K562 (cell line): Measurements from ENCODE around the gene POLR2A. TPM values are rescaled to one million over a fixed set of nuclear protein-coding genes. Genes with fewer than 3 reads are reported as not detected.

ENCODE experiments used
- ATF3 ChIP-seq, 2 experiments: fragments of 450-650 bp in 1 of 2; sonication (generic) in 1 of 2; formaldehyde crosslinking in 1 of 2; IDR thresholded peaks in 1 of 2; conservative IDR thresholded peaks in 1 of 2; 2 replicates each; pipeline versions ENCODE4 v1.6.1 to v1.8.1; 2016 to 2023; ENCODE audit warnings: mild to moderate bottlenecking in 2 of 2, moderate library complexity in 2 of 2, inconsistent platforms in 1 of 2, missing genetic modification reagents in 1 of 2
- C11orf30 ChIP-seq: fragments of 450-650 bp; IDR thresholded peaks from 2 replicates; pipeline ENCODE4 v1.6.1; 2016; ENCODE audit warnings: low read depth, mild to moderate bottlenecking
- CEBPZ ChIP-seq: fragments of 150-350 bp; IDR thresholded peaks from 2 replicates; pipeline ENCODE4 v1.6.1; 2014; ENCODE audit warnings: low read depth, mild to moderate bottlenecking, low read length, borderline replicate concordance
- ELK1 ChIP-seq: sonication (generic); formaldehyde crosslinking; IDR thresholded peaks from 2 replicates; pipeline ENCODE4 v1.8.1; 2022; ENCODE audit warnings: missing genetic modification reagents
- GMEB1 ChIP-seq: fragments of 250-450 bp; sonication (Bioruptor Pico); IDR thresholded peaks from 2 replicates; pipeline ENCODE4 v1.4.0; 2020; ENCODE audit warnings: mild to moderate bottlenecking
- MEIS2 ChIP-seq: fragments of 450-650 bp; IDR thresholded peaks from 2 replicates; pipeline ENCODE4 v1.6.1; 2014; ENCODE audit warnings: mild to moderate bottlenecking; ENCODE audit not compliant: partially characterized antibody
- NFE2 ChIP-seq: IDR thresholded peaks from 2 replicates; pipeline ENCODE4 v1.6.1; 2014; ENCODE audit warnings: antibody characterized with exemption, low read depth
- NFIC ChIP-seq: fragments of 450-650 bp; IDR thresholded peaks from 2 replicates; pipeline ENCODE4 v1.6.1; 2017; ENCODE audit warnings: mild to moderate bottlenecking, inconsistent platforms
- PCBP2 ChIP-seq: fragments of 200-400 bp; formaldehyde crosslinking; IDR thresholded peaks from 2 replicates; pipeline ENCODE4 v1.6.1; 2018; ENCODE audit warnings: low read length, low read depth, mild to moderate bottlenecking, moderate library complexity; ENCODE audit not compliant: poor library complexity, severe bottlenecking
- POLR2G ChIP-seq: fragments of 200-400 bp; formaldehyde crosslinking; IDR thresholded peaks from 2 replicates; pipeline ENCODE4 v1.6.1; 2017; ENCODE audit warnings: low read depth, mild to moderate bottlenecking, antibody characterized with exemption, low read length, moderate library complexity
- VEZF1 ChIP-seq: fragments of 200-800 bp; sonication (Bioruptor generic); IDR thresholded peaks from 2 replicates; pipeline ENCODE4 v1.6.1; 2017; ENCODE audit warnings: missing genetic modification characterization, missing compliant biosample characterization
- ZBTB1 ChIP-seq: sonication (generic); formaldehyde crosslinking; IDR thresholded peaks from 2 replicates; pipeline ENCODE4 v1.8.1; 2023; ENCODE audit warnings: missing genetic modification reagents, low read depth, mild to moderate bottlenecking, borderline replicate concordance
- ZBTB9 ChIP-seq: fragments of 450-650 bp; formaldehyde crosslinking; IDR thresholded peaks from 2 replicates; pipeline ENCODE4 v1.4.0; 2020; ENCODE audit warnings: mild to moderate bottlenecking, moderate library complexity
- ZNF3 ChIP-seq: fragments of 250-450 bp; sonication (Bioruptor Pico); IDR thresholded peaks from 2 replicates; pipeline ENCODE4 v1.5.0; 2021; ENCODE audit warnings: mild to moderate bottlenecking, moderate library complexity
- ZNF384 ChIP-seq: IDR thresholded peaks from 2 replicates; pipeline ENCODE4 v1.6.1; 2012; ENCODE audit warnings: low read depth, low read length, improper control_type of control experiment
- ZNF561 ChIP-seq: fragments of 450-650 bp; formaldehyde crosslinking; conservative IDR thresholded peaks from 2 replicates; pipeline ENCODE4 v1.4.0; 2020; ENCODE audit warnings: mild to moderate bottlenecking, moderate library complexity
- ZNF75A ChIP-seq: fragments of 450-650 bp; formaldehyde crosslinking; IDR thresholded peaks from 2 replicates; pipeline ENCODE4 v1.4.0; 2020; ENCODE audit warnings: mild to moderate bottlenecking
- polyA plus RNA-seq, 8 experiments: library from polyadenylated mRNA; depleted of rRNA in 4 of 8; stranded (reverse) in 5 of 8; unstranded in 3 of 8; fragments of >200 nt; fragmentation: Nextera tagmentation in 2 of 8; fragmentation: Illumina TruSeq in 1 of 8; extraction: Ambion mirVana in 2 of 8; extraction: Trizol in 1 of 8; gene quantifications; 2 replicates each; pipeline versions ENCODE4 v1.2.1 to v1.2.3, GENCODE V29; 2011 to 2014; ENCODE audit warnings: inconsistent platforms in 1 of 8, missing spikeins in 1 of 8
- total RNA-seq, 7 experiments: library from RNA; depleted of rRNA in 6 of 7; stranded (reverse); fragments of >200 nt in 6 of 7; fragmentation: Illumina TruSeq in 2 of 7; extraction: Trizol in 2 of 7; gene quantifications; 2 replicates each; pipeline versions ENCODE4 v1.2.1 to v1.2.3, GENCODE V29; 2011 to 2021; ENCODE audit warnings: low replicate concordance in 1 of 7

Gene POLR2A
- total and polyA plus RNA-seq, 9 of the 15 experiments (the other 6 are each of a cell fraction or from before 2014, with no cell fraction given): 1.3 to 109 (median 12.4) TPM

- TF ChIP-seq ZBTB9 (CRISPR knock-in tag) (no peak), ELK1 (CRISPR knock-in tag) (no peak), ZNF384 (no peak), CEBPZ (no peak), ZBTB1 (CRISPR knock-in tag) (no peak), ATF3 (IDR thresholded peaks at IDR 0.05) (no peak), ATF3 (CRISPR knock-in tag; conservative IDR thresholded peaks at IDR 0.05) (no peak), MEIS2 (peak; percentile 69), VEZF1 (CRISPR knock-in tag) (peak; percentile 27; the same call in 1 of the 2 replicates), ZNF561 (CRISPR knock-in tag) (no peak), NFIC (peak; percentile 6; the same call in 1 of the 2 replicates), POLR2G (no peak), NFE2 (peak; percentile 75), GMEB1 (CRISPR knock-in tag) (no peak), ZNF75A (CRISPR knock-in tag) (no peak), ZNF3 (CRISPR knock-in tag) (no peak), PCBP2 (no peak), C11orf30 (peak; percentile 97)
These were observed 43.4 kb upstream of the POLR2A start (continued) for GRCh38 chr17:7440834-7441195.
